Endothelial cell of umbilical vein (primary cell): ENCODE results near the gene ALKBH7. TPM values are rescaled to one million over a fixed set of nuclear protein-coding genes. Genes with fewer than 3 reads are reported as not detected.

Source experiments
- BruUV-seq: library from RNA; stranded (reverse); fragments of 400-500 nt; replicated peaks from 2 replicates; lab custom pipeline; 2021; lab: Mats Ljungman, UMichigan
- CTCF ChIA-PET: fragments of 300-600, 350-600 bp; sonication (Branson Sonifier 250); formaldehyde crosslinking; loops from one replicate; lab custom pipeline; 2021; ENCODE audit warnings: antibody characterized with exemption, inconsistent platforms; lab: Charles Lee
- POLR2A ChIA-PET: fragments of 300-600, 350-600 bp; sonication (Branson Sonifier 250); formaldehyde crosslinking; loops from one replicate; lab custom pipeline; 2021; ENCODE audit warnings: antibody characterized with exemption, inconsistent platforms; lab: Charles Lee
- DNase-seq: peaks from one replicate; pipeline ENCODE4 v3.0.0-alpha.2; 2011; ENCODE audit warnings: low read depth, low spot score
- FAIRE-seq: peaks from 2 replicates; lab custom pipeline; 2011; peaks lifted over from hg19 to GRCh38; lab: Jason Lieb, UNC
- H2AFZ ChIP-seq: 2 replicates; pipeline ENCODE4 v1.6.0; 2012; ENCODE audit warnings: low read depth, low read length, control low read depth, inconsistent platforms
- H3K27ac ChIP-seq: 2 replicates; pipeline ENCODE4 v1.5.1; 2011; ENCODE audit warnings: low read depth, mild to moderate bottlenecking, control low read depth, low read length, moderate library complexity; ENCODE audit not compliant: insufficient read depth
- H3K27me3 ChIP-seq, 2 experiments: 2 replicates each; pipeline versions ENCODE4 v1.6.0 to v1.6.1; 2011; ENCODE audit warnings: low read length in 2 of 2, mixed read lengths in 1 of 2; ENCODE audit not compliant: control insufficient read depth in 2 of 2, insufficient read depth in 2 of 2
- H3K36me3 ChIP-seq, 2 experiments: 2 replicates in 1 of 2; 3 replicates in 1 of 2; pipeline ENCODE4 v1.5.1; 2011; ENCODE audit warnings: low read length in 2 of 2, mild to moderate bottlenecking in 1 of 2, moderate library complexity in 1 of 2; ENCODE audit not compliant: control insufficient read depth in 2 of 2, insufficient read depth in 2 of 2; ENCODE audit errors: extremely low read depth in 1 of 2
- H3K4me1 ChIP-seq: 3 replicates; pipeline ENCODE4 v1.5.1; 2011; ENCODE audit warnings: mild to moderate bottlenecking, low read length; ENCODE audit not compliant: control insufficient read depth, insufficient read depth; ENCODE audit errors: extremely low read depth
- H3K4me2 ChIP-seq: 2 replicates; pipeline ENCODE4 v1.6.1; 2011; ENCODE audit warnings: low read length, control low read depth, mixed read lengths; ENCODE audit not compliant: insufficient read depth
- H3K4me3 ChIP-seq, 3 experiments: fragments of 200-600 bp in 1 of 3; sonication (generic), shearing (Covaris generic) in 1 of 3; replicated peaks in 1 of 3; 2 replicates each; pipeline ENCODE4 v1.5.1; 2011 to 2016; ENCODE audit warnings: control low read depth in 3 of 3, low read length in 3 of 3, mild to moderate bottlenecking in 2 of 3, inconsistent platforms in 1 of 3, low read depth in 1 of 3, moderate library complexity in 1 of 3; ENCODE audit not compliant: insufficient read depth in 1 of 3
- H3K79me2 ChIP-seq: 2 replicates; pipeline ENCODE4 v1.6.0; 2012; ENCODE audit warnings: low read length, inconsistent platforms; ENCODE audit not compliant: control insufficient read depth, insufficient read depth
- H3K9ac ChIP-seq: replicated peaks from 2 replicates; pipeline ENCODE3; 2011; ENCODE audit warnings: low read length, control low read depth; ENCODE audit not compliant: insufficient read depth; ENCODE audit errors: extremely low read depth
- H3K9me1 ChIP-seq: replicated peaks from 3 replicates; pipeline ENCODE4 v1.6.0; 2011; ENCODE audit warnings: mild to moderate bottlenecking, low read length; ENCODE audit not compliant: control insufficient read depth, insufficient read depth; ENCODE audit errors: extremely low read depth
- H3K9me3 ChIP-seq: replicated peaks from 2 replicates; pipeline ENCODE4 v1.5.1; 2012; ENCODE audit warnings: low read length, inconsistent platforms; ENCODE audit not compliant: control insufficient read depth, insufficient read depth
- H4K20me1 ChIP-seq: replicated peaks from 2 replicates; pipeline ENCODE3; 2011; ENCODE audit warnings: mild to moderate bottlenecking, low read length; ENCODE audit not compliant: control insufficient read depth, insufficient read depth; ENCODE audit errors: extremely low read depth
- EZH2 ChIP-seq: IDR thresholded peaks from 2 replicates; pipeline ENCODE4 v1.6.1; 2012; ENCODE audit warnings: borderline replicate concordance, low read depth, mild to moderate bottlenecking, moderate library complexity, low read length, inconsistent platforms; ENCODE audit not compliant: severe bottlenecking
- FOS ChIP-seq: IDR thresholded peaks from 2 replicates; pipeline ENCODE4 v1.6.1; 2011; ENCODE audit warnings: mild to moderate bottlenecking, low read length, moderate library complexity, borderline replicate concordance; ENCODE audit not compliant: insufficient read depth
- GATA2 ChIP-seq: IDR thresholded peaks from 2 replicates; pipeline ENCODE4 v1.7.0; 2011; ENCODE audit warnings: low read depth, mild to moderate bottlenecking, moderate library complexity, mixed read lengths, low read length; ENCODE audit not compliant: insufficient read length, insufficient read depth
- JUN ChIP-seq: IDR thresholded peaks from 2 replicates; pipeline ENCODE4 v1.6.1; 2011; ENCODE audit warnings: borderline replicate concordance, low read depth; ENCODE audit not compliant: insufficient read length, insufficient read depth
- MYC ChIP-seq: IDR thresholded peaks from one replicate; pipeline ENCODE4 v1.6.1; 2011; ENCODE audit warnings: mild to moderate bottlenecking, low read depth, low read length
- POLR2A ChIP-seq: IDR thresholded peaks from 2 replicates; pipeline ENCODE4 v1.6.1; 2012; ENCODE audit warnings: low read depth, mild to moderate bottlenecking, control low read depth, low read length
- POLR2AphosphoS5 ChIP-seq: IDR thresholded peaks from 2 replicates; pipeline ENCODE4 v1.6.1; 2012; ENCODE audit warnings: low read depth, mild to moderate bottlenecking, control low read depth, low read length, moderate library complexity; ENCODE audit not compliant: insufficient read depth
- dilution Hi-C: fragments of 300-500 bp; cut with MboI; formaldehyde crosslinking; loops from one replicate; pipeline ENCODE4 v1.15.0; 2019; ENCODE audit warnings: low sequenced_read_pairs; ENCODE audit not compliant: extremely low pct_ligation_motif_present
- intact Hi-C: fragments of 100-400 bp; cut with micrococcal nuclease; formaldehyde crosslinking; loops from one replicate; pipeline ENCODE4 v1.10.0; 2022
- polyA plus RNA-seq, 4 experiments: library from polyadenylated mRNA; depleted of rRNA in 3 of 4; stranded (reverse) in 3 of 4; unstranded in 1 of 4; fragments of >200 nt; gene quantifications; 2 replicates each; pipeline versions ENCODE4 v1.2.1 to v1.2.3, GENCODE V29; 2011 to 2012; ENCODE audit warnings: missing spikeins in 1 of 4
- total RNA-seq: library from RNA; stranded (reverse); gene quantifications from 2 replicates; pipeline ENCODE4 v1.2.3, GENCODE V29; 2021
- TF ChIP-seq, protein P1 (sequence below), 2 donors: IDR thresholded peaks; 1 replicate in 1 of 2; 2 replicates in 1 of 2; pipeline ENCODE4 v1.5.1; 2011; ENCODE audit warnings: low read length in 2 of 2, mild to moderate bottlenecking in 2 of 2, moderate library complexity in 2 of 2, control low read depth in 1 of 2, inconsistent platforms in 1 of 2, low read depth in 1 of 2; ENCODE audit not compliant: insufficient read depth in 1 of 2; ENCODE audit errors: extremely low read depth in 1 of 2
- TF ChIP-seq, protein P2 (sequence below): IDR thresholded peaks from 2 replicates; pipeline ENCODE4 v1.6.1; 2011; ENCODE audit not compliant: insufficient read depth, insufficient read length

ALKBH7 gene
- total and polyA plus RNA-seq, 2 donors (not counting 3 experiments of a cell fraction or from before 2014, with no cell fraction given) = 48.8 to 59.4 TPM

DNA sequence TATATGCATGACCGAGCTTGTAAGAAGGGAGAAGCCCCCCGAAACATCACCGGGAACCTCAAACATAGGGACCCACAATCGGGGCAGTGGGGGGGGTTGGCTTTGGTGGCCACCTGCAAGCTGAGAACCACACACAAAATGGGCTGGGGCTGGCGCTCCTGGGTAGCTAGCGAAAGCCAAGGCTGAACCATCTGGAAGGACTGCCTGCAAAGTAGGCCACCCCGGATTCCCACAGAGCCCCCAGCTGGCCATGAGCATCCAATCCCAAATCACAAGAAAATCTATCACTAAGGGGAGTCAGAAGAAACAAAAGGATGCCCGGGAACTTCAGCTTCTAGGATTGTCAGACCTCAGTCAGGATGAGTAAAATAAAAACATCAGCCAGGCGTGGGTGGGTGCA is 5.9 kb downstream of the ALKBH7 start:
- H3K4me1 ChIP-seq = peaks cover 2% of the 10 kb centered on the region
- H3K27ac ChIP-seq = no peak overlapping the region
- ChIA-PET POLR2A (no interaction called here), CTCF (interaction anchor here (1.0 kb wide), 1 partner anchor 13 kb away, joined by 3 read pairs; no protein-coding TSS in a partner anchor)
- dilution Hi-C loops = no loop called here
- H3K4me3 ChIP-seq = no peak overlapping the region
- TF ChIP-seq, protein P1, sequence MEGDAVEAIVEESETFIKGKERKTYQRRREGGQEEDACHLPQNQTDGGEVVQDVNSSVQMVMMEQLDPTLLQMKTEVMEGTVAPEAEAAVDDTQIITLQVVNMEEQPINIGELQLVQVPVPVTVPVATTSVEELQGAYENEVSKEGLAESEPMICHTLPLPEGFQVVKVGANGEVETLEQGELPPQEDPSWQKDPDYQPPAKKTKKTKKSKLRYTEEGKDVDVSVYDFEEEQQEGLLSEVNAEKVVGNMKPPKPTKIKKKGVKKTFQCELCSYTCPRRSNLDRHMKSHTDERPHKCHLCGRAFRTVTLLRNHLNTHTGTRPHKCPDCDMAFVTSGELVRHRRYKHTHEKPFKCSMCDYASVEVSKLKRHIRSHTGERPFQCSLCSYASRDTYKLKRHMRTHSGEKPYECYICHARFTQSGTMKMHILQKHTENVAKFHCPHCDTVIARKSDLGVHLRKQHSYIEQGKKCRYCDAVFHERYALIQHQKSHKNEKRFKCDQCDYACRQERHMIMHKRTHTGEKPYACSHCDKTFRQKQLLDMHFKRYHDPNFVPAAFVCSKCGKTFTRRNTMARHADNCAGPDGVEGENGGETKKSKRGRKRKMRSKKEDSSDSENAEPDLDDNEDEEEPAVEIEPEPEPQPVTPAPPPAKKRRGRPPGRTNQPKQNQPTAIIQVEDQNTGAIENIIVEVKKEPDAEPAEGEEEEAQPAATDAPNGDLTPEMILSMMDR (IDR thresholded peaks at IDR 0.05; ENCODE audit: extremely low read depth in 1 of 2, insufficient read depth in 1 of 2, low read depth in 1 of 2, low read length in 2 of 2) = no peak
- TF ChIP-seq, protein P2, sequence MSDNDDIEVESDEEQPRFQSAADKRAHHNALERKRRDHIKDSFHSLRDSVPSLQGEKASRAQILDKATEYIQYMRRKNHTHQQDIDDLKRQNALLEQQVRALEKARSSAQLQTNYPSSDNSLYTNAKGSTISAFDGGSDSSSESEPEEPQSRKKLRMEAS = no peak
- TF ChIP-seq JUN (no peak), POLR2AphosphoS5 (no peak), GATA2 (no peak), EZH2 (no peak), MYC (no peak), POLR2A (no peak), FOS (no peak)
- DNase-seq = peak; percentile 0
- H3K79me2 ChIP-seq = no peaks in the 10 kb centered on the region
- H3K9ac ChIP-seq = no peak overlapping the region
- H4K20me1 ChIP-seq = no peaks in the 10 kb centered on the region
- FAIRE-seq = no peak
- H3K4me2 ChIP-seq = no peak overlapping the region
- H3K9me1 ChIP-seq = no peaks in the 10 kb centered on the region
- peaks cover 9 to 35% of the 10 kb centered on the region in 2 experiments for H3K36me3 ChIP-seq
- H3K9me3 ChIP-seq = no peaks in the 10 kb centered on the region
- intact Hi-C loops = no loop called here
- no TSS peak for BruUV-seq
- H3K27me3 ChIP-seq = no peaks in the 10 kb centered on the region
- no peak overlapping the region for H2AFZ ChIP-seq
